ENCODE data around the gene RPA3.
"Not testable (repeated sequence)": the region's sequence is repeated elsewhere in the genome, so short reads cannot be mapped to it uniquely, and the experiment has no call there.

RPA3 gene

GRCh38 chr7:7694542-7694941 lies 23.9 kb downstream of the RPA3 start:
- no peak for DNase-seq (ENCODE audit: low spot score)

DNA sequence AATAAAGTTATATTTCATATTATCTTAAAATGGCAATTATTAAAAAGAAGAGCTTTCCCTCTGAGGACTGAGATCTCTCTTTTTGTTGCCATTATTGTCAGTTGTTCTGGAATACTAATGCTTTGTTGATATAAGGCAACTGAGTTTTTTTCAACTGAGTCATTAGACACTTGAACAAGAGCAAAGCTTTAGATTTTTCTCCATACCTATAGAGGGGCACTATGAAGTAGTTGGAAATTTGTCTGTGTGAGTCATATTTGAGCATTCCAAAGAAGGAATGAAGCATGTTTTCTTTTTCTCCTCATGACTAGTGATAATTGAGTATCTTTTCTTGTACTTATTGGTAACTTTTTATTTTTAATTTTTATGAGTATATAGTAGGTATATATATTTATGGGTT lies 24.5 kb downstream of the RPA3 start:
- peak; percentile 42 for DNase-seq (ENCODE audit: low spot score)

- DNase-seq (ENCODE audit: low spot score): no peak
These were observed 29.5 kb downstream of the RPA3 start for GRCh38 chr7:7688956-7689355.

- no peak for DNase-seq (ENCODE audit: low spot score)
These were observed 30.1 kb downstream of the RPA3 start for GRCh38 chr7:7688310-7688709.

- DNase-seq (ENCODE audit: low spot score): no peak
These were observed 30.6 kb downstream of the RPA3 start for GRCh38 chr7:7687800-7688199.

DNA sequence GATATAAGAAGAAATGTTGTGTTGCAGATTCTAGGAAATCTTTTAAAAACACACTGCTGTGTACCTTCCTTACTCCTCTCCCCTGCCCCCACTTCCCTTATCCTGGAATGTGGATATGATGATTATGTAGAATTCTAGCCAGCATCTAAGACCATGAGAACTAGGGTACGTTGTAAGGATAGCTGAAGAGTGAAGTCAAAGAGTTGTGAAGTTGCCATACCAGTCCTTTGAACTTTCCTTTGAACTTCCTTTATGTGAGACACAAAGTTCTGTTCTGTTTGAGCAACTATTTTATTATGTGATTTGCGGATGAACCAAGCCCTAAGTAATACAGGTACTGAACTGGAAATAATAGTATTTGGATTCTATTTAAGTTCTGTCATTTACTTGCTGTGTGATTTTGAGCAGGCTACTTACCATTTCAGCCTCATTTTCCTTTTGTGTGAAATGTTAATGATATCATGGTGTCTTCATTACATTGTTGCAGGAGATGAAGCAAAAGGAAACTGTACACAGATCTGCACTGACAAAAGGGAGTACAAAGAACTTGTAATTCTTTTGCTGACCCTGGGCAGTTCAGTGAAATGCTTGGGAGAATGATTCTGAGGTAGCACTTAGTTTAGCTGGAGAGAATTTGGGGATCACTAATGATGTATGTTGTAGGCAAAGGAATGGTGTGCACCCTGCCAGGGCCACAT lies 31.4 kb downstream of the RPA3 start:
- DNase-seq (ENCODE audit: low spot score): no peak

DNA sequence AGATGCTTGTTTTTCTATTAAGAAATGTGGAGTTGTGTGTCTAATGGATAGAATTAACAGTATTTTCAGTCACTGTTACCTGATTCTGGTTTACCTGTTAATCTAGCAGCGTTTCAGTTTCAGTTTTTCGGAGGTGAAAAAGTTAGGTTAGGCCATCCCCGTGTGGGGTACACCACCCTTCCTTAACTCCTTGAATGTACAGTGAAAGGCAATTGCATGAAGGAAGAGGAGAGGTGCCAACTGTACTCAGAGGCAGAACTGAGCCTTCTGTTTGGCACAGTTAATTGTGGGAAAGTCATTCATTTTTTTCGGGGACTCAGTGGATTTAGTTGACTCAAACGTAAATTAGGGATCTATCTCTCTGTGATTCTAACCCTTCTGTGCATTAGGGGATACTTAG lies 35.5 kb downstream of the RPA3 start:
- no peak for DNase-seq (ENCODE audit: low spot score)

DNA sequence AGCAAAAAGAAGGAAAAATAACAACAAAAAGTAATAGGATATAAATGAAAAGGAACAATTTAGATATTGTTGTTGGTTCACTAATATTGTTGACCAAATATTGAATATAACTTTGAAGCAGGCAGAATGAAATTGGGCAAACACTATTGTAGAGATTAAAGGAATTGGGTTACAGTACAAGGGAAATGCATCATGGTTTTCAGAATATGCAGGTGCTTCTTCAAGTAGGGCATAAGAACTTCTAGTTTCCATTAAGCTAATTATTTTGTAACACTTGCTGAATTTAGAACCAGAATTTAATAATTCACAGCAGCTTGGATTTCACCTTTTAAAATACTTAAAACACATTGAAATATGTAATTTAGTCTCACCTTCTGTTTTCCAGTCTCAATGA lies 36.5 kb downstream of the RPA3 start:
- DNase-seq (ENCODE audit: low spot score): no peak

DNA sequence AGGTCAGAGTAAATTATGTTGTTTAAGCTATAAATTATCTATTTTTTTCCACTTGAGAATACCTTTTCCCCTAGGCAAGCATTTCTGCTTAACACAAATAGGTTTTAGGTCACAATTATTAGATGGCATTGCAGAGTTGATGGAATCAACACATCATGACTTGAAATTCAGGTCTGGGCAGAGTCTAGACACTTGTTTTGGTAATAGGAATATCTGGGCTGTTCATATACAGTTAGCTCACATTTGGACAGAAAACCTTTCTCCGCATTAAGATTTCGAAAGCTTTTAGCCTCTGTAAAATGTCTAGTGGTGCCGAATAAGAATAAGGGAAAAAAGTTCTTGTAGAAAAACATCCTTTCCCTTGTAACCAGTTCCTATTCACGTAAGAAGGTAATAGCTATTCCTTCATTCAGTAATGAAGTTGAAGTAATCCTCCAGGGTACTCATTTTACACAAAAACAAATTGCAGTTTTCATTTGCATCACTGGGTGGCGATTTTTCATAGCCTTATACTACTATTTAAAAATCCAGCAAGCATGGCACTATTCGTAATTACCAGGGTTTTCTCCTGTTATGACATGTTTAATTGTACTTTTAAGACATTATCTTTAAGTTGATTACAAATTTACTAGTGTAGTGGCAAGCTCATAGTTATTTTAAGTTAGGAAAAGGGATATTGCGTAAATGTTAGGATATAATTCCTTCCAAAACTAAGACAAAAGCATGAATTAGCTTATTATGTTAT lies 37.0 kb downstream of the RPA3 start:
- peak; percentile 75 for DNase-seq (ENCODE audit: low spot score)

DNA sequence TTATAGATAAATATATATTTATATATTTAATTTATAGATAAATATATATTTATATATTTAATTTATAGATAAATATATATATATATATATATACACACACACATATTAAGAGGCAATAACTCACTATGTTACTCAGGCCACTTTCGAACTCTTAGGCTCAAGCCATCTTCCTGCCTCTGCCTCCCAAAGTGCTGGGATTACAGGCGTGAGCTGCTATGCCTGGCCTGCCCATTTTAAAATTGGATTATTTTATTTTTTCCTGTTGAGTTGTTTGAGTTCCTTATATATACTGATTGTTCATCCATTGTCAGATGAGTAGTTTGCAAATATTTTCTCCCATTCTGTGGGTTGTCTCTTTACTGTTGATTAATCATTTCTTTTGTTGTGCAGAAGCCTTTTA lies 38.8 kb downstream of the RPA3 start:
- DNase-seq (ENCODE audit: low spot score): not testable (repeated sequence)

DNA sequence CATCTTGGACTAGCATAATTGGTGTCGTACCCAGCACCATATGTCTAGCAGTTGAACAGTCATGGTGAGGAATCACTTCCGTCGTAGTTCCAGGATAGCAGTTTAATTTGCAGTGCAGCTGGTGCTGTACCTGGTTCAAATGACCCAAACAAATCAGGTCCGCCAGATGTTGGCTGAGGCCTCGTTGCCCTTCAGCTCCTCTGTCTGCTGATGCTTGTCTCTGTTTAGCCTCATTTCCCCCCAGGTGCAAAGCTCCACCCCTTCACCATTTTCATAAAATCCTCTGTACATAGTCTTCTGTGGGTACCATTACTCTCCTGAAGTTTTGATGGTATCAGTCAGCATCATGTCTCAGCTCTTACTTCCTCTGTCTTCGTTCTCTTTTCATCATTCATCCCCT lies 42.7 kb downstream of the RPA3 start:
- no peak for DNase-seq (ENCODE audit: low spot score)

GRCh38 chr7:7673240-7673550 lies 45.2 kb downstream of the RPA3 start:
- no peak for DNase-seq (ENCODE audit: low spot score)

DNA sequence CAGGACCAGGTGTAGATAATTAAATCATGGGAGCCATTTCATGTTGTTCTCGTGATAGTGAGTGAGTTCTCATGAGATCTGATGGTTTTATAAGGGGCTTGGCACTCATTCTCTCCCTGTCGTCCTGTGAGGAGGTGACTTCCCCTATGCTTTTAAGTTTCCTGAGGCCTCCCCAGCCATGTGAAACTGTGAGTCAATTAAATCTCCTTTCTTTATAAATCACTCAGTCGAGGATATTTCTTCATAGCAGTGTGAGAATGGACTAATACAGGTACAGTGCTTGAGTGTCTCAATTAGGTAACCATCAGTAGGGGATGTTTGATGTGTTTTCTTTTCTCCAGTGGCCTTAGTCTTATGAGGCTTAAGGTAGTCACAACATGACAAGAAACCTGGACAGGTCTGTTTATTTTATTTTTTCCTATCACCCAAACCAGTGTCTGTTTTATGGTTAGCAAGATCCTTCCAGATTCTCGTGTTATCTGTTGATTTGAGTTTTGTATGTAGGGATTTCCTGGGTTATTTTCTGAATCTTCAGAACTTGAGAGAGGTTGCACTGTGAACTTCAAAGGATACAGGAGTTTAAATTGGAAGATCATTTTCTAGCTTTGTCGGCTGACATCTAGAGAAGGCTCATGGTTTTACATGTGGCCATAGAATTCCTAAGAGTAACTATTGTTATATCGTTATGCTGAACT lies 45.7 kb downstream of the RPA3 start:
- DNase-seq (ENCODE audit: low spot score): no peak

GRCh38 chr7:7671361-7671760 lies 47.0 kb downstream of the RPA3 start:
- no peak for DNase-seq (ENCODE audit: low spot score)

DNA sequence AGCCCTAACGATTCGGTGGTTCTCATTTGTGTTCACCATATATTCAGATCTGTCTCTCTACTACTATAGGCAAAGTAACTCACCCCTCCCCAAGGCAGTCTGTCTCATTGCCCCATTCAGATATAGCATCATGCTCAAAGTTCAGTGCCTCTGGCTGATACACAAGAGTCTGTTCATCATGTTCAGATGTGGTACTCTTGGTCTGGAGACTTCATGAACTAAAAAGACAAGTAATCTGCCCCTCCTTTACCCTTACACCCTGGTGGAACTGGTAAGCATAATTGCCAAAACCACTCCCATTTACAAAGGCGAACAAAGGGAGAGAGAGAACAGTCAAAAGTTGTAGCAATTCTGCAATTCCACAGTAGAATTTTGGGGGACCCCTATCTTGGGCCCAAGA lies 47.9 kb downstream of the RPA3 start:
- DNase-seq (ENCODE audit: low spot score): no peak

- DNase-seq (ENCODE audit: low spot score): no peak
These were observed 49.7 kb downstream of the RPA3 start for GRCh38 chr7:7668706-7669105.

DNA sequence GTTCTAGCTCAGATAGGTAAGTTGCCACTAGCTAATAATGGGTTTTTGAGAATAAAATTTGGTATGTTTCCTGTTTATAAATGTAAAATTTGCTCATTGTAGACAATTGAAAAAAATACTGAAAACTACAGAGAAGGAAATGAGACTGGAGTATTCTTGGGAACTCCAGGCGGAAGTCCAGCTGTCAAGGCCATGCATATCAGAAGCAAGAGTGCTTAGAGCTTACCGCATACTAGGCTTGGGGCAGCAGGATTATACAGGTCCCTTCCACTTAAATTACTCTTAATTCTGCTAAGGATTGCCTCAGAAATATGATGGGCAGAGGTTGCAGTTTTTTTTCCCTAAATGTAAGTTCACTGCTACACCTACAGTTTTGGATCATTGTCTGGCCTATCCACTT lies 51.2 kb downstream of the RPA3 start:
- no peak for DNase-seq (ENCODE audit: low spot score)

GRCh38 chr7:7665031-7665430 lies 53.4 kb downstream of the RPA3 start:
- no peak for DNase-seq (ENCODE audit: low spot score)

GRCh38 chr7:7664291-7664690 lies 54.1 kb downstream of the RPA3 start:
- DNase-seq (ENCODE audit: low spot score): no peak

DNA sequence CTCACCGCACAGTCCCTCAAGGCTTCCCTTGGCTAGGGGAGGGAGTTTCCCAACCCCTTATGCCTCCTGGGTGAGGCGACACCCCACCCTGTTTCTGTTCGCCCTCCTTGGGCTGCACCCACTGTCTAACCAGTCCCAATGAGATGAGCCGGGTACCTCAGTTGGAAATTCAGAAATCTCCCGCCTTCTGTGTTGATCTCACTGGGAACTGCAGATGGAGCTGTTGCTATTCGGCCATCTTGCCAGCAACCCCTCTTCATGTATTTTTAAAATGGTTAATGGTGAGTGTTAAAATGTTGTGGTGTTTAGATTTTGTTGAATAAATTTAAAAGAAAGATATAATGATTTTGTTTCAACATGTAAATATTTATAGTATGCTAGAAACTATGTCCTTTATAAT lies 55.9 kb downstream of the RPA3 start:
- DNase-seq (ENCODE audit: low spot score): no peak

GRCh38 chr7:7656459-7656858 lies 61.9 kb downstream of the RPA3 start:
- not testable (repeated sequence) for DNase-seq (ENCODE audit: low spot score)

DNA sequence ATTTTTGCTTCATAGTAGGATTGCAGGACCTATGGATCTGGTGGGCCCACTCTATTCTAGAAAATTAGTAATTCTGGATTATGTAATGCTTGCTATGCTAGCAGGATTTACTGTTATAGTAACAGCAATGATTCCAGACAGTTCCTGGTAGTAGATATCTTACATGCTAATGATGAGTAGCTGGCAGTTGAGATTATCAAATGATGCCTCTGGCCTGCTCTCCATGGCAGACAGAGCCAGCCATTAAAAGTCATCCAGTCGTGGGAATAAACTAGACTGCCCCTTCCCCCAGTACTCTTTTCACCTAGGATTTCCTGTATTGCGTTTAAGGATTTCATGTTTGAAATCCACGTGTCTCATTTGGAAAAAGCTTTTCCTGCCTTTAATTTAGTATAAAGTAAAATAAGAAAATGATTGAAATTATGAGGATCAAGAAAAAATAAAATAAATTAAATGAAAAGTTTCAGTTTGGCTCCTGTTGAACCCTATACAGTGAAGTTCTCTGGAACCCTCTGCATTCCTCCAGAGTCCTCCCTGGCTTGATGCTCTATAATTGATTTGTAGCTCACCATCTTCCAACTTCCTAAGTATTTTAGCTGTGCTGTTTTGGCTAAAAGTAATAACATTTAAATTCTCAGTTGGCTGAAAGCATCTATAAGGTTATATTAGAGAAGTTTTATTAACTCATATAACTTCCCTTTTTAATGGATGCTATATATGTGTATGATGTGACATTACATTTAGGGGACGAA lies 63.3 kb downstream of the RPA3 start:
- DNase-seq (ENCODE audit: low spot score): no peak
